ENCODE measurements around the gene PAK5. TPM values are rescaled to one million over a fixed set of nuclear protein-coding genes. Genes with fewer than 3 reads are reported as not detected.

Gene PAK5
- total RNA-seq, 1 experiment from 2014 or later, result not detected

GRCh38 chr20:9634327-9634726, 204.5 kb downstream of the PAK5 start:
- Histone ChIP-seq H3K27me3 (ENCODE audit: low read length) (no peaks in the 10 kb centered on the region), H2AFZ (ENCODE audit: low read length) (no peak overlapping the region), H3K4me2 (ENCODE audit: low read depth, low read length, poor library complexity, severe bottlenecking) (no peak overlapping the region), H3K27ac (ENCODE audit: low read length) (no peak overlapping the region), H3K36me3 (ENCODE audit: insufficient read depth, low read length) (no peaks in the 10 kb centered on the region), H3K9me2 (replicated peaks; ENCODE audit: insufficient read depth, low read length) (no peaks in the 10 kb centered on the region), H3K4me3 (ENCODE audit: low read length) (no peak overlapping the region), H4K20me1 (ENCODE audit: insufficient read depth, low read depth, low read length) (no peaks in the 10 kb centered on the region), H3K9me3 (ENCODE audit: low read length) (no peaks in the 10 kb centered on the region), H3K4me1 (ENCODE audit: low read length) (peaks cover 5% of the 10 kb centered on the region; the same call in 1 of the 2 replicates), H3K79me2 (ENCODE audit: low read length) (no peaks in the 10 kb centered on the region), H3K9ac (ENCODE audit: low read length) (no peak overlapping the region)
- no peak for DNase-seq

GRCh38 chr20:9632991-9633390, 205.9 kb downstream of the PAK5 start:
- Histone ChIP-seq H3K79me2 (ENCODE audit: low read length) (no peaks in the 10 kb centered on the region), H4K20me1 (ENCODE audit: insufficient read depth, low read depth, low read length) (no peaks in the 10 kb centered on the region), H3K27ac (ENCODE audit: low read length) (no peak overlapping the region), H3K4me2 (ENCODE audit: low read depth, low read length, poor library complexity, severe bottlenecking) (no peak overlapping the region), H3K9me3 (ENCODE audit: low read length) (no peaks in the 10 kb centered on the region), H3K4me3 (ENCODE audit: low read length) (no peak overlapping the region), H3K36me3 (ENCODE audit: insufficient read depth, low read length) (no peaks in the 10 kb centered on the region), H2AFZ (ENCODE audit: low read length) (no peak overlapping the region), H3K4me1 (ENCODE audit: low read length) (peaks cover 5% of the 10 kb centered on the region; the same call in 1 of the 2 replicates), H3K27me3 (ENCODE audit: low read length) (no peaks in the 10 kb centered on the region), H3K9ac (ENCODE audit: low read length) (no peak overlapping the region), H3K9me2 (replicated peaks; ENCODE audit: insufficient read depth, low read length) (no peaks in the 10 kb centered on the region)
- no peak for DNase-seq

- Histone ChIP-seq H4K20me1 (ENCODE audit: insufficient read depth, low read depth, low read length) (no peaks in the 10 kb centered on the region), H3K9me3 (ENCODE audit: low read length) (no peaks in the 10 kb centered on the region), H3K36me3 (ENCODE audit: insufficient read depth, low read length) (no peaks in the 10 kb centered on the region), H3K4me2 (ENCODE audit: low read depth, low read length, poor library complexity, severe bottlenecking) (no peak overlapping the region), H3K27me3 (ENCODE audit: low read length) (no peaks in the 10 kb centered on the region), H2AFZ (ENCODE audit: low read length) (no peak overlapping the region), H3K4me3 (ENCODE audit: low read length) (no peak overlapping the region), H3K79me2 (ENCODE audit: low read length) (no peaks in the 10 kb centered on the region), H3K9me2 (replicated peaks; ENCODE audit: insufficient read depth, low read length) (no peaks in the 10 kb centered on the region), H3K27ac (ENCODE audit: low read length) (no peak overlapping the region), H3K4me1 (ENCODE audit: low read length) (peaks cover 5% of the 10 kb centered on the region; the same call in 1 of the 2 replicates), H3K9ac (ENCODE audit: low read length) (no peak overlapping the region)
- no peak for DNase-seq
Measured at GRCh38 chr20:9632265-9632664, 206.6 kb downstream of the PAK5 start.

GRCh38 chr20:9630554-9630953, 208.3 kb downstream of the PAK5 start:
- Histone ChIP-seq H3K9me3 (ENCODE audit: low read length) (no peaks in the 10 kb centered on the region), H3K27ac (ENCODE audit: low read length) (no peak overlapping the region), H3K4me2 (ENCODE audit: low read depth, low read length, poor library complexity, severe bottlenecking) (no peak overlapping the region), H3K9me2 (replicated peaks; ENCODE audit: insufficient read depth, low read length) (no peaks in the 10 kb centered on the region), H3K79me2 (ENCODE audit: low read length) (no peaks in the 10 kb centered on the region), H3K4me1 (ENCODE audit: low read length) (peaks cover 5% of the 10 kb centered on the region; the same call in 1 of the 2 replicates), H3K9ac (ENCODE audit: low read length) (no peak overlapping the region), H3K4me3 (ENCODE audit: low read length) (no peak overlapping the region), H4K20me1 (ENCODE audit: insufficient read depth, low read depth, low read length) (no peaks in the 10 kb centered on the region), H3K27me3 (ENCODE audit: low read length) (no peaks in the 10 kb centered on the region), H2AFZ (ENCODE audit: low read length) (no peak overlapping the region), H3K36me3 (ENCODE audit: insufficient read depth, low read length) (no peaks in the 10 kb centered on the region)
- no peak for DNase-seq

- Histone ChIP-seq H3K27ac (ENCODE audit: low read length) (no peak overlapping the region), H2AFZ (ENCODE audit: low read length) (no peak overlapping the region), H3K36me3 (ENCODE audit: insufficient read depth, low read length) (no peaks in the 10 kb centered on the region), H3K9me3 (ENCODE audit: low read length) (no peaks in the 10 kb centered on the region), H3K4me3 (ENCODE audit: low read length) (no peak overlapping the region), H3K4me1 (ENCODE audit: low read length) (peaks cover 5% of the 10 kb centered on the region; the same call in 1 of the 2 replicates), H3K9ac (ENCODE audit: low read length) (no peak overlapping the region), H3K9me2 (replicated peaks; ENCODE audit: insufficient read depth, low read length) (no peaks in the 10 kb centered on the region), H3K4me2 (ENCODE audit: low read depth, low read length, poor library complexity, severe bottlenecking) (no peak overlapping the region), H3K79me2 (ENCODE audit: low read length) (no peaks in the 10 kb centered on the region), H3K27me3 (ENCODE audit: low read length) (no peaks in the 10 kb centered on the region), H4K20me1 (ENCODE audit: insufficient read depth, low read depth, low read length) (no peaks in the 10 kb centered on the region)
- DNase-seq, result no peak
Measured at GRCh38 chr20:9629831-9630230, 209.0 kb downstream of the PAK5 start.

GRCh38 chr20:9628589-9628988, 210.3 kb downstream of the PAK5 start:
- Histone ChIP-seq H3K4me3 (ENCODE audit: low read length) (no peak overlapping the region), H2AFZ (ENCODE audit: low read length) (no peak overlapping the region), H3K9me2 (replicated peaks; ENCODE audit: insufficient read depth, low read length) (no peaks in the 10 kb centered on the region), H3K9me3 (ENCODE audit: low read length) (no peaks in the 10 kb centered on the region), H4K20me1 (ENCODE audit: insufficient read depth, low read depth, low read length) (no peaks in the 10 kb centered on the region), H3K4me1 (ENCODE audit: low read length) (peaks cover 5% of the 10 kb centered on the region; the same call in 1 of the 2 replicates), H3K27ac (ENCODE audit: low read length) (no peak overlapping the region), H3K9ac (ENCODE audit: low read length) (no peak overlapping the region), H3K4me2 (ENCODE audit: low read depth, low read length, poor library complexity, severe bottlenecking) (no peak overlapping the region), H3K79me2 (ENCODE audit: low read length) (no peaks in the 10 kb centered on the region), H3K36me3 (ENCODE audit: insufficient read depth, low read length) (no peaks in the 10 kb centered on the region), H3K27me3 (ENCODE audit: low read length) (0 out of 2 replicates have a peak, but pooled peaks cover 3% of the 10 kb centered on the region)
- DNase-seq, result no peak

GRCh38 chr20:9628141-9628540, 210.7 kb downstream of the PAK5 start:
- Histone ChIP-seq H4K20me1 (ENCODE audit: insufficient read depth, low read depth, low read length) (no peaks in the 10 kb centered on the region), H3K9me2 (replicated peaks; ENCODE audit: insufficient read depth, low read length) (no peaks in the 10 kb centered on the region), H3K4me2 (ENCODE audit: low read depth, low read length, poor library complexity, severe bottlenecking) (no peak overlapping the region), H3K4me3 (ENCODE audit: low read length) (no peak overlapping the region), H3K27me3 (ENCODE audit: low read length) (0 out of 2 replicates have a peak, but pooled peaks cover 5% of the 10 kb centered on the region), H3K27ac (ENCODE audit: low read length) (no peak overlapping the region), H2AFZ (ENCODE audit: low read length) (no peak overlapping the region), H3K9me3 (ENCODE audit: low read length) (no peaks in the 10 kb centered on the region), H3K9ac (ENCODE audit: low read length) (no peak overlapping the region), H3K4me1 (ENCODE audit: low read length) (peaks cover 5% of the 10 kb centered on the region; the same call in 1 of the 2 replicates), H3K79me2 (ENCODE audit: low read length) (no peaks in the 10 kb centered on the region), H3K36me3 (ENCODE audit: insufficient read depth, low read length) (no peaks in the 10 kb centered on the region)
- no peak for DNase-seq

GRCh38 chr20:9627219-9627618, 211.7 kb downstream of the PAK5 start:
- H3K36me3 ChIP-seq (ENCODE audit: insufficient read depth, low read length), result no peaks in the 10 kb centered on the region
- H2AFZ ChIP-seq (ENCODE audit: low read length), result no peak overlapping the region
- H4K20me1 ChIP-seq (ENCODE audit: insufficient read depth, low read depth, low read length), result no peaks in the 10 kb centered on the region
- H3K27me3 ChIP-seq (ENCODE audit: low read length), result 0 out of 2 replicates have a peak, but pooled peaks cover 7% of the 10 kb centered on the region
- no peak overlapping the region for H3K4me3 ChIP-seq (ENCODE audit: low read length)
- DNase-seq, result no peak
- no peaks in the 10 kb centered on the region for H3K9me2 ChIP-seq (replicated peaks; ENCODE audit: insufficient read depth, low read length)
- H3K9ac ChIP-seq (ENCODE audit: low read length), result no peak overlapping the region
- no peaks in the 10 kb centered on the region for H3K4me1 ChIP-seq (ENCODE audit: low read length)
- H3K4me2 ChIP-seq (ENCODE audit: low read depth, low read length, poor library complexity, severe bottlenecking), result no peak overlapping the region
- H3K27ac ChIP-seq (ENCODE audit: low read length), result no peak overlapping the region
- no peaks in the 10 kb centered on the region for H3K9me3 ChIP-seq (ENCODE audit: low read length)
- no peaks in the 10 kb centered on the region for H3K79me2 ChIP-seq (ENCODE audit: low read length)
